Measurements from ENCODE around the gene THOC5. TPM values are rescaled to one million over a fixed set of nuclear protein-coding genes. Genes with fewer than 3 reads are reported as not detected.
"Not testable (repeated sequence)": the region's sequence is repeated elsewhere in the genome, so short reads cannot be mapped to it uniquely, and the experiment has no call there.

The THOC5 gene
- total RNA-seq (2022) (61.1 and 74.6 TPM in 2 replicates), Bru-seq, nascent RNA (percentile 71 among the genes with signal in this experiment), BruChase-seq, experiment 1, labeled RNA remaining after a 2-hour chase (percentile 78 among the genes with signal in this experiment), BruChase-seq, experiment 2, labeled RNA remaining after a 6-hour chase (percentile 87 among the genes with signal in this experiment)
- long read RNA-seq, full-length matches to known transcripts, result 70 of 107 reads
- long read RNA-seq, partial matches to known transcripts, result 10 of 107 reads
- long read RNA-seq, other reads (novel, unspliced or antisense), result 27 of 107 reads

- Mint-ChIP-seq H3K9me3 (ENCODE audit: unreplicated experiment) (no peaks in the 10 kb centered on the region), H3K4me1 (ENCODE audit: low read depth, unreplicated experiment) (no peaks in the 10 kb centered on the region), H3K4me3 (ENCODE audit: unreplicated experiment) (peak within 1 kb of the TSS; percentile 88), H3K36me3 (ENCODE audit: insufficient read depth, unreplicated experiment) (peaks cover 33% of the 10 kb centered on the region), H3K27me3 (ENCODE audit: insufficient read depth, unreplicated experiment) (no peaks in the 10 kb centered on the region), H3K27ac (ENCODE audit: unreplicated experiment) (peak within 1 kb of the TSS; percentile 88)
- intact Hi-C loops (cut with micrococcal nuclease; ENCODE audit: unreplicated experiment), result loop anchor here (5.0 kb wide), 1 partner anchor 49 kb away; the partner anchor contains the start of gene NF2
- Histone ChIP-seq H3K9me3 (no peaks in the 10 kb centered on the region), H3K36me3 (ENCODE audit: control insufficient read depth, insufficient read depth, low read length) (peaks cover 4% of the 10 kb centered on the region), H3K4me1 (0 out of 2 replicates have a peak, but pooled peaks cover 6% of the 10 kb centered on the region), H3K4me3 (ENCODE audit: low read depth, low read length) (peak within 1 kb of the TSS; percentile 92), H3K27me3 (replicated peaks; ENCODE audit: control insufficient read depth, insufficient read depth, low read length) (no peaks in the 10 kb centered on the region)
- CTCF ChIA-PET, result interaction anchor here (0.5 to 1.5 kb wide), 16 partner anchors 10 to 706 kb away, joined by 3 to 15 read pairs (median 6); partner anchors contain the start of gene AP1B1
- peak; percentile 95 to 96 for DNase-seq
- BruUV-seq (replicated peaks), result TSS peak; percentile 93
- TF ChIP-seq CTCF (IDR thresholded peaks at IDR 0.05; ENCODE audit: insufficient read depth in 1 of 2, low read depth in 1 of 2, low read length in 1 of 2, severe bottlenecking in 1 of 2, unreplicated experiment in 1 of 2), result peak; percentile 56 to 74
- POLR2A ChIA-PET, result interaction anchor here (0.6 to 1.4 kb wide), 6 partner anchors 14 to 330 kb away, joined by 3 to 11 read pairs (median 6); partner anchors contain the start of genes MTMR3 and NIPSNAP1
Measured at GRCh38 chr22:29553351-29554224, at the start of gene THOC5. Gene THOC5 (minus strand): TSS chr22:29553757. CDS start chr22:29549147, 4,610 bp downstream.

GRCh38 chr22:29598684-29599020 is 45.1 kb upstream of the THOC5 start:
- ChIA-PET POLR2A (no interaction called here), CTCF (no interaction called here)
- Histone ChIP-seq H3K36me3 (ENCODE audit: control insufficient read depth, insufficient read depth, low read length) (no peaks in the 10 kb centered on the region), H3K4me3 (ENCODE audit: low read depth, low read length) (no peak overlapping the region), H3K27me3 (replicated peaks; ENCODE audit: control insufficient read depth, insufficient read depth, low read length) (no peaks in the 10 kb centered on the region), H3K4me1 (no peaks in the 10 kb centered on the region), H3K9me3 (no peaks in the 10 kb centered on the region)
- Mint-ChIP-seq H3K4me3 (ENCODE audit: unreplicated experiment) (no peak overlapping the region), H3K27ac (ENCODE audit: unreplicated experiment) (no peak overlapping the region), H3K36me3 (ENCODE audit: insufficient read depth, unreplicated experiment) (peaks cover 6% of the 10 kb centered on the region), H3K4me1 (ENCODE audit: low read depth, unreplicated experiment) (no peaks in the 10 kb centered on the region), H3K9me3 (ENCODE audit: unreplicated experiment) (peaks cover 8% of the 10 kb centered on the region), H3K27me3 (ENCODE audit: insufficient read depth, unreplicated experiment) (no peaks in the 10 kb centered on the region)
- DNase-seq, result no peak
- TF ChIP-seq CTCF (IDR thresholded peaks at IDR 0.05; ENCODE audit: insufficient read depth in 1 of 2, low read depth in 1 of 2, low read length in 1 of 2, severe bottlenecking in 1 of 2, unreplicated experiment in 1 of 2), result no peak
- intact Hi-C loops (cut with micrococcal nuclease; ENCODE audit: unreplicated experiment), result no loop called here
- BruUV-seq (replicated peaks), result no TSS peak

- H3K36me3 ChIP-seq (ENCODE audit: control insufficient read depth, insufficient read depth, low read length); DNase-seq; H3K9me3 ChIP-seq; H3K36me3 Mint-ChIP-seq (ENCODE audit: insufficient read depth, unreplicated experiment); H3K4me1 Mint-ChIP-seq (ENCODE audit: low read depth, unreplicated experiment); H3K27ac Mint-ChIP-seq (ENCODE audit: unreplicated experiment); CTCF ChIA-PET; H3K9me3 Mint-ChIP-seq (ENCODE audit: unreplicated experiment); H3K4me1 ChIP-seq; H3K27me3 Mint-ChIP-seq (ENCODE audit: insufficient read depth, unreplicated experiment); H3K4me3 ChIP-seq (ENCODE audit: low read depth, low read length); intact Hi-C loops (cut with micrococcal nuclease; ENCODE audit: unreplicated experiment); BruUV-seq (replicated peaks); POLR2A ChIA-PET; H3K27me3 ChIP-seq (replicated peaks; ENCODE audit: control insufficient read depth, insufficient read depth, low read length); H3K4me3 Mint-ChIP-seq (ENCODE audit: unreplicated experiment): not testable (repeated sequence)
Measured at GRCh38 chr22:29597871-29598683, 44.5 kb upstream of the THOC5 start.
